Thyroid gland (tissue), 4 donors: ENCODE results near the gene CD200R1L. TPM values are rescaled to one million over a fixed set of nuclear protein-coding genes. Genes with fewer than 3 reads are reported as not detected.

Source experiments
- DNase-seq, 2 donors: peaks; one replicate each; pipeline ENCODE4 v3.0.0-alpha.2; 2019
- H3K27ac ChIP-seq, 3 donors: fragments of 200-600 bp; sonication (generic); 1 replicate in 2 of 3; 2 replicates in 1 of 3; pipeline ENCODE4 v1.5.1; 2016 to 2019; ENCODE audit warnings: mild to moderate bottlenecking in 1 of 3, moderate library complexity in 1 of 3
- H3K27me3 ChIP-seq: fragments of 200-600 bp; sonication (generic); one replicate; pipeline ENCODE4 v1.5.1; 2019
- H3K36me3 ChIP-seq, 2 donors: fragments of 200-600 bp; sonication (generic); one replicate each; pipeline ENCODE4 v1.5.1; 2016 to 2019
- H3K4me1 ChIP-seq, 2 donors: fragments of 200-600 bp; sonication (generic); one replicate each; pipeline ENCODE4 v1.5.1; 2017 to 2019
- H3K4me3 ChIP-seq, 3 donors: fragments of 200-600 bp; sonication (generic); replicated peaks in 1 of 3; 1 replicate in 2 of 3; 2 replicates in 1 of 3; pipeline ENCODE4 v1.5.1; 2016; ENCODE audit warnings: mild to moderate bottlenecking in 1 of 3
- H3K9me3 ChIP-seq: fragments of 200-600 bp; sonication (generic); one replicate; pipeline ENCODE4 v1.5.1; 2017
- POLR2A ChIP-seq, 2 donors: fragments of 450-650 bp; IDR thresholded peaks; one replicate each; pipeline ENCODE4 v1.6.1; 2017; ENCODE audit warnings: antibody characterized with exemption in 2 of 2, mild to moderate bottlenecking in 2 of 2, moderate library complexity in 1 of 2
- WGBS, 2 donors: methylation state at CpG; one replicate each; pipeline ENCODE4 v1.1.5; 2017; 5-methylcytosine and 5-hydroxymethylcytosine counted together
- intact Hi-C: fragments of 100-400 bp; cut with DNase I; formaldehyde crosslinking; loops from one replicate; pipeline ENCODE4 v1.15.1; 2023
- total RNA-seq, 4 donors: library from RNA; depleted of rRNA; stranded (reverse); fragments of >200 nt; gene quantifications; one replicate each; pipeline ENCODE4 v1.2.3, GENCODE V29; 2016
- TF ChIP-seq, protein P1 (sequence below), 6 experiments: fragments of 200-600 bp in 3 of 6; fragments of 450-650 bp in 3 of 6; sonication (generic) in 3 of 6; IDR thresholded peaks; one replicate each; pipeline ENCODE4 v1.5.1; 2016 to 2019; ENCODE audit warnings: antibody characterized with exemption in 6 of 6, mild to moderate bottlenecking in 2 of 6, inconsistent platforms in 1 of 6, moderate library complexity in 1 of 6

CD200R1L gene
- total RNA-seq, 4 donors from 2014 or later, result not detected

DNA sequence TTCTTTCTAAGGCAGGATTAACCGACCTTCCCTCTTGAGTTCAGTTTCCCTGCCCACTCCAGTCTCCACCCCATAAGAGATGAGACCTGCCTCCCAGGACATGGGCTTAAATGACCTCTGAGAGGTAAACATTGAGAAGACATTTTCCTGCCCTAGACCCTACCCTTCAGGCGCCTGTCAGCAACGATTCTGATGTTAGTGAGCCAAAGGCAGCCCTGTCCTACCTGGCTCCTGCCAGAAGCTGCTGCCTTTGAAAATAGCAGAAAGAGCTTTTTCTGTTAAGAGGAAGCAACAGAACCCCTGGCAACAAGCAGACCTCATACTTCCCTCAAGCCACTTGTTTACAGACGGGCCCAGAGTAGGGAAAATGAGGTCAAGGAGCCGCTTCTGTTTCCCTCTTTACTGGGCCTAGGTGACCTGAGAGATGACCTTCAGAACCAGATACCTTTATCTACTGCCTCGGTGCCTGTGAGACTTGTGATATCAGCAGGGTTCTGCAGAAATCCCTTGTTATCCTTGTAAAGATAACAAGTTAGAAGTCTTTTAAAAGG, 52.0 kb downstream of the CD200R1L start:
- H3K27ac ChIP-seq, result peak overlapping the region; percentile 13 to 69 (median 47)
- no peaks in the 10 kb centered on the region for H3K9me3 ChIP-seq
- peak; percentile 19 to 41 for DNase-seq
- H3K4me1 ChIP-seq, result peaks cover 31 to 43% of the 10 kb centered on the region in 2 donors
- intact Hi-C loops, result no loop called here
- no peak overlapping the region for H3K4me3 ChIP-seq
- no peaks in the 10 kb centered on the region for H3K36me3 ChIP-seq
- WGBS, 2 donors, result 27 to 37% methylated on average over 6 of the region's 6 CpGs
- H3K27me3 ChIP-seq, result no peaks in the 10 kb centered on the region
- no peak for TF ChIP-seq POLR2A (IDR thresholded peaks at IDR 0.05)
- TF ChIP-seq, protein P1, sequence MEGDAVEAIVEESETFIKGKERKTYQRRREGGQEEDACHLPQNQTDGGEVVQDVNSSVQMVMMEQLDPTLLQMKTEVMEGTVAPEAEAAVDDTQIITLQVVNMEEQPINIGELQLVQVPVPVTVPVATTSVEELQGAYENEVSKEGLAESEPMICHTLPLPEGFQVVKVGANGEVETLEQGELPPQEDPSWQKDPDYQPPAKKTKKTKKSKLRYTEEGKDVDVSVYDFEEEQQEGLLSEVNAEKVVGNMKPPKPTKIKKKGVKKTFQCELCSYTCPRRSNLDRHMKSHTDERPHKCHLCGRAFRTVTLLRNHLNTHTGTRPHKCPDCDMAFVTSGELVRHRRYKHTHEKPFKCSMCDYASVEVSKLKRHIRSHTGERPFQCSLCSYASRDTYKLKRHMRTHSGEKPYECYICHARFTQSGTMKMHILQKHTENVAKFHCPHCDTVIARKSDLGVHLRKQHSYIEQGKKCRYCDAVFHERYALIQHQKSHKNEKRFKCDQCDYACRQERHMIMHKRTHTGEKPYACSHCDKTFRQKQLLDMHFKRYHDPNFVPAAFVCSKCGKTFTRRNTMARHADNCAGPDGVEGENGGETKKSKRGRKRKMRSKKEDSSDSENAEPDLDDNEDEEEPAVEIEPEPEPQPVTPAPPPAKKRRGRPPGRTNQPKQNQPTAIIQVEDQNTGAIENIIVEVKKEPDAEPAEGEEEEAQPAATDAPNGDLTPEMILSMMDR (IDR thresholded peaks at IDR 0.05), result no peak

DNA sequence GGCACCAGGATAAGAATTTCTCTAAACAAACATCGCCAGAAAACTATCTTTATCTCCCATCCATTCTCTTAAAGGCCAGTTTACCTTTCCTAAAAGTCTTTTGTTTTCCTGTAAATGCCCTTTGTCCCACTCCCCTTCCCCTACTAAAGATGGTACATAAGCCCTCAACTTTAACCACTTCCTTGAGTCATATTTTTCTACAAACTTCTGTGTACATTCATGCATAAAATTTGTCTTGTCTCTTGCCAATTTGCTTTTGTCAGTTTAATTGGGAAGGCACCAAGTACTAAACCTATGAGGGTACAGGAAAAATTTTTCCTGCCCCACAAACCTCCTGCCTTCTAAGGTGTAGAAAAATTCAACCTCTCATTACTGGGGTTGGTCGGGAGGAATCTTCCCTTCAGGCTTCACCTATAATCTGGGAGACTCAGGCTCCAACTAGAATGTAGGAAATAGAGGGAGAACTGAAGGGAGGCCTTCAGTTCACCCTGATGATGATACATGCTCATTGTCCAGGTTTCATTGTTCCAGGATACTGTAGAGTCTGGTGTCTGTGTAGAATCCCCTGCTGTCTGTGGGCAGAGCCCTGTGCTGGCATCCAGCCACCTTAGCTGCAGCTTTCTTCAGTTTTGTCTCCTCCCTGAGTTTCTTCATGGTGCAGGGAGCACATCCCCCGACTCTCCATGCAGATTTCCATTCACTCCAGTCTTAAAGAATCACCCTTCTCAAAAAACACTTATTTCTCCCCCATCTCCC, 53.2 kb downstream of the CD200R1L start:
- H3K4me3 ChIP-seq, result no peak overlapping the region
- WGBS, 2 donors, result 74 to 78% methylated on average over 3 of the region's 3 CpGs
- intact Hi-C loops, result no loop called here
- peak; percentile 31 to 33 for DNase-seq
- no peaks in the 10 kb centered on the region for H3K9me3 ChIP-seq
- no peaks in the 10 kb centered on the region for H3K27me3 ChIP-seq
- TF ChIP-seq, protein P1 (IDR thresholded peaks at IDR 0.05), result no peak
- no peak for TF ChIP-seq POLR2A (IDR thresholded peaks at IDR 0.05)
- H3K36me3 ChIP-seq, result no peaks in the 10 kb centered on the region
- H3K4me1 ChIP-seq, result peaks cover 23 to 33% of the 10 kb centered on the region in 2 donors
- peak overlapping the region in 1 of 3 donors; percentile 69 for H3K27ac ChIP-seq

DNA sequence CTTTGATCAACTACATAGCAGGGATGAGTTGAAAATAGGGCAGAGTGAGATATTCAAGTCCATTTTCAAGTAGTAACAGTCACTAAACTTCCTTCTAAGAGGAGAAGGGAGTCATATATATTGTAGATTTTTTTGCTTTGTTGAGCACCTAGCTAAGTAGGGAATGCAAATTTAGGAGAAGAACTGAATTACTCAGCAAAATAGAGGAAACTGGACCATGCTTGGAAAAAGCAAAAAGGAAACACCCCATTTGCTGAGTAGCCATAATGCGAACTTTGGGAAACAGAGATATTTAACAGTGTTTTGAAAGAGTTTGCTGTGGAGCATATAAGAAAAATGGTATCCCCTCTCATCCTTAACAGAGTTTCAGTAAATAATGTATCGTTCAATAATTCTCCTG, 54.9 kb downstream of the CD200R1L start:
- intact Hi-C loops, result no loop called here
- Histone ChIP-seq H3K27ac (no peak overlapping the region), H3K4me3 (no peak overlapping the region), H3K9me3 (no peaks in the 10 kb centered on the region), H3K36me3 (no peaks in the 10 kb centered on the region), H3K4me1 (peaks cover 23 to 31% of the 10 kb centered on the region in 2 donors), H3K27me3 (no peaks in the 10 kb centered on the region)
- DNase-seq, result no peak
- 91 to 95% methylated on average over 2 of the region's 2 CpGs for WGBS, 2 donors
- TF ChIP-seq, protein P1 (IDR thresholded peaks at IDR 0.05), result no peak
- no peak for TF ChIP-seq POLR2A (IDR thresholded peaks at IDR 0.05)

DNA sequence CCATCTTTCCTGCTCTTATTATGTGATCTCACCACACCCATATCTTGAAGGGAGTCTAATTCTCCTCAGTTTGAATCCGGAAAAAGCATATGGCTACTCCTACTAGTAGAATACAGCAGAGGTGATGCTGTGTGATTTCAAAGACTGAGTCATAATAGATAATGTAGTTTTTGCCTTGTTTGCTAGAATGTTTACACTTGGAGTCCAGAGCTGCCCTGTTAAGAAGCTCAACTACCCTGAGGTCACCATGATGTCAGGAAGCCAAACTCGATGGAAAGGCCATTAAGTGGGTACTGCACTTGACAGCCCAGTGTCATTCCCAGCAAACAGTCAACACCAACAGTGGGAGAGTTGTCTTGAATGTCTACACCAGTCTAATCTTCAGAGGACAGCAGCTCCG, 56.9 kb downstream of the CD200R1L start:
- no peaks in the 10 kb centered on the region for H3K27me3 ChIP-seq
- intact Hi-C loops, result no loop called here
- no peaks in the 10 kb centered on the region for H3K36me3 ChIP-seq
- no peak for DNase-seq
- H3K4me1 ChIP-seq, result peaks cover 20 to 23% of the 10 kb centered on the region in 2 donors
- TF ChIP-seq, protein P1 (IDR thresholded peaks at IDR 0.05), result no peak
- no peak for TF ChIP-seq POLR2A (IDR thresholded peaks at IDR 0.05)
- H3K4me3 ChIP-seq, result no peak overlapping the region
- H3K27ac ChIP-seq, result no peak overlapping the region
- WGBS, 2 donors, result 62 to 78% methylated on average over 3 of the region's 3 CpGs
- no peaks in the 10 kb centered on the region for H3K9me3 ChIP-seq

DNA sequence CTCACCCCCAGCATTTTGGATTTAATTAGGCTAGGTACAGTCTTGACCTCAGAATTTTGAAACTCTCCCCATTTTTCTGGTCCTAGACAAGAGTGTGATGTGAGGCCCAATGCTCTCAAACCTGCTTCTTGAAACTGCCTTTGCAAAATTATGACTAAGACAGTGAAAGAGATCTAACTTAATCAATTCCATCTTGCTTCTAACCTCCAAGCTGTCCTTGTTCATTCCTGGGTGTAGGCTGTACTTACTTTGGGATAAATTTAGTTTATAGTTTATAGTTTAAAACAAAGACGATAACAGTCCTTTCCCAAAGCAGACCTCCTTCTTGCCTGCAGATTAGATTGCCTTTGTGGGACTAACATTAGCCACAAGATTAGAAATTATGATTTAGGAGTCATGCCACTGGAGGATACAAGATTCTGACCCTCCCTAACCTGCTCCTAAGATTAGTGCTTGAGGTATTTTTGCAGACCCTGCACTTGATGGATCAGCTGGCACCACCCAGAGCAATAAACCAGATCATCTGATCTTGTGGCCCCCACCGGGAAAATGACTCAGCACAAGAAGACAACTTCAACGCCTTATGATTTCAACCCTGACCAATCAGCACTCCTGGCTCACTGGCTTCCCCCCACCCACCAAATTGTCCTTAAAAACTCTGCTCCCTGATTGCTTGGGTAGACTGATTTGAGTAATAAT, 59.6 kb downstream of the CD200R1L start:
- WGBS, 2 donors, result 96 to 99% methylated on average over 3 of the region's 3 CpGs
- no peak for DNase-seq
- TF ChIP-seq, protein P1 (IDR thresholded peaks at IDR 0.05), result no peak
- TF ChIP-seq POLR2A (IDR thresholded peaks at IDR 0.05), result no peak
- Histone ChIP-seq H3K27ac (no peak overlapping the region), H3K36me3 (no peaks in the 10 kb centered on the region), H3K9me3 (no peaks in the 10 kb centered on the region), H3K4me3 (no peak overlapping the region), H3K4me1 (no peaks in the 10 kb centered on the region), H3K27me3 (no peaks in the 10 kb centered on the region)
- intact Hi-C loops, result no loop called here
